ENCODE data around the gene CFAP74.

Gene CFAP74

GRCh38 chr1:2037314-2037979 is 33.9 kb upstream of the CFAP74 start:
- H3K4me3 ChIP-seq (ENCODE audit: low read depth, low read length): no peak overlapping the region
- no peak for TF ChIP-seq CTCF (IDR thresholded peaks at IDR 0.05; ENCODE audit: low read depth, low read length)

GRCh38 chr1:2036287-2036686 is 32.7 kb upstream of the CFAP74 start:
- no peak for TF ChIP-seq CTCF (IDR thresholded peaks at IDR 0.05; ENCODE audit: low read depth, low read length)
- no peak overlapping the region for H3K4me3 ChIP-seq (ENCODE audit: low read depth, low read length)

GRCh38 chr1:2033165-2033564 is 29.6 kb upstream of the CFAP74 start:
- TF ChIP-seq CTCF (IDR thresholded peaks at IDR 0.05; ENCODE audit: low read depth, low read length): no peak
- no peak overlapping the region for H3K4me3 ChIP-seq (ENCODE audit: low read depth, low read length)

GRCh38 chr1:2032737-2033136 is 29.2 kb upstream of the CFAP74 start:
- TF ChIP-seq CTCF (IDR thresholded peaks at IDR 0.05; ENCODE audit: low read depth, low read length): no peak
- no peak overlapping the region for H3K4me3 ChIP-seq (ENCODE audit: low read depth, low read length)

GRCh38 chr1:2031546-2032540 is 28.3 kb upstream of the CFAP74 start:
- no peak overlapping the region for H3K4me3 ChIP-seq (ENCODE audit: low read depth, low read length)
- no peak for TF ChIP-seq CTCF (IDR thresholded peaks at IDR 0.05; ENCODE audit: low read depth, low read length)

GRCh38 chr1:2030076-2030871 is 26.7 kb upstream of the CFAP74 start:
- no peak overlapping the region for H3K4me3 ChIP-seq (ENCODE audit: low read depth, low read length)
- TF ChIP-seq CTCF (IDR thresholded peaks at IDR 0.05; ENCODE audit: low read depth, low read length): no peak

Measured in WI38 (cell line).